GM12878 (cell line): Measurements from ENCODE around the gene LRRN2.

Source experiments
- ATF7 ChIP-seq: fragments of 450-650 bp; IDR thresholded peaks from 2 replicates; pipeline ENCODE4 v1.6.1; 2016; ENCODE audit warnings: low read depth, mild to moderate bottlenecking
- MAX ChIP-seq: IDR thresholded peaks from 2 replicates; pipeline ENCODE4 v1.6.1; 2012; ENCODE audit warnings: low read depth, low read length, improper control_type of control experiment
- USF2 ChIP-seq: IDR thresholded peaks from 2 replicates; pipeline ENCODE4 v1.6.1; 2011; ENCODE audit warnings: low read depth, low read length, improper control_type of control experiment, borderline replicate concordance

GRCh38 chr1:204714194-204714860 lies 28.8 kb upstream of the LRRN2 start:
- TF ChIP-seq USF2 (no peak), ATF7 (peak; percentile 60), MAX (no peak)
